Heart left ventricle (tissue), 13 donors: Measurements from ENCODE around the gene LIPC.

Source experiments
- POLR2A ChIP-seq, 2 donors: fragments of 450-650 bp; IDR thresholded peaks; one replicate each; pipeline ENCODE4 v1.6.1; 2017; ENCODE audit warnings: antibody characterized with exemption in 2 of 2, mild to moderate bottlenecking in 2 of 2, moderate library complexity in 2 of 2
- TF ChIP-seq, protein P1 (sequence below), 12 donors: fragments of 200-600 bp; sonication (generic) in 4 of 12; IDR thresholded peaks; one replicate each; pipeline versions ENCODE4 v1.5.0 to v1.8.0; 2018 to 2022; ENCODE audit warnings: antibody characterized with exemption in 12 of 12, mild to moderate bottlenecking in 5 of 12
- donor health status: ischemic (EF 13 %, LVEDD 7.1; RV severe dilation, severe dysfunction).
- donor health status: DM: no; HTN: yes; CAD: no.
- donor health status: DM: no; HTN: no; CAD: no.
- donor health status: ischemic (EF 25% LVEDD 6.9; RV normal size, moderate dysfunction).
- donor health status: ischemic (EF 25% LVEDD 5.7; RV mildly dilated, moderate dysfunction).
- donor health status: ischemic (EF 35%, LVEDD 5.7; RV mildly dilated, moderate dysfunction).
- donor health status: nonischemic (EF 11% LVEDD 7.7; RV severe dilation, severe dysfunction).
- donor health status: DM: yes; HTN: yes; CAD: no.
- donor health status: PGD.
- donor health status: ischemic (EF 29% LVEDD 5.4; RV normal size, mild dysfunction).
- donor health status: nonischemic (EF 23%, LVEDD 6.1; RV moderate dilation, normal function).

DNA sequence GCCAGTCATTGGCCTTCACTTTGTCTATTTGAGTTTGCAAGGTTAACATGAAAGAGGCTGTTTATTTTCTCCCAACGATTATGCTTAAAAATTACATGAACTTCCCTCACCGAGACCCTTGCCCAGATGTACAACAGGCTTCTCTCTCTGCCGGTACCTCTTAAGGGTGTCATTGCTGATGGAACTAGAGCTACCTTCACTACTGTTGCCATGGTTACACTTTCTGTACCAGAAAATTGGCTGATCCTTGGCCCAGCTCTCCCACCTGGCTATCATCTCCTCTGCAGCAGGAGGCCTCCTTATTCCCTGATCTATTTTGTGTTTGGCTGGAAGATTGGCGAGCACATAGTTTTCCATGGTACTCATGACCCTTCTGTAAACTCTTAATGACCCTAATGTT, 24.0 kb upstream of the LIPC start:
- TF ChIP-seq, protein P1, sequence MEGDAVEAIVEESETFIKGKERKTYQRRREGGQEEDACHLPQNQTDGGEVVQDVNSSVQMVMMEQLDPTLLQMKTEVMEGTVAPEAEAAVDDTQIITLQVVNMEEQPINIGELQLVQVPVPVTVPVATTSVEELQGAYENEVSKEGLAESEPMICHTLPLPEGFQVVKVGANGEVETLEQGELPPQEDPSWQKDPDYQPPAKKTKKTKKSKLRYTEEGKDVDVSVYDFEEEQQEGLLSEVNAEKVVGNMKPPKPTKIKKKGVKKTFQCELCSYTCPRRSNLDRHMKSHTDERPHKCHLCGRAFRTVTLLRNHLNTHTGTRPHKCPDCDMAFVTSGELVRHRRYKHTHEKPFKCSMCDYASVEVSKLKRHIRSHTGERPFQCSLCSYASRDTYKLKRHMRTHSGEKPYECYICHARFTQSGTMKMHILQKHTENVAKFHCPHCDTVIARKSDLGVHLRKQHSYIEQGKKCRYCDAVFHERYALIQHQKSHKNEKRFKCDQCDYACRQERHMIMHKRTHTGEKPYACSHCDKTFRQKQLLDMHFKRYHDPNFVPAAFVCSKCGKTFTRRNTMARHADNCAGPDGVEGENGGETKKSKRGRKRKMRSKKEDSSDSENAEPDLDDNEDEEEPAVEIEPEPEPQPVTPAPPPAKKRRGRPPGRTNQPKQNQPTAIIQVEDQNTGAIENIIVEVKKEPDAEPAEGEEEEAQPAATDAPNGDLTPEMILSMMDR (IDR thresholded peaks at IDR 0.05) = no peak
- no peak for TF ChIP-seq POLR2A (IDR thresholded peaks at IDR 0.05)
